D721Med (cell line): ENCODE data around the gene SLC25A26.

ENCODE experiments used
- DNase-seq: peaks from one replicate; pipeline ENCODE4 v3.0.0; 2011; ENCODE audit warnings: low spot score; ENCODE audit not compliant: insufficient read length
- FAIRE-seq: peaks from 2 replicates; lab custom pipeline; 2011; peaks lifted over from hg19 to GRCh38; lab: Jason Lieb, UNC
- CTCF ChIP-seq: IDR thresholded peaks from 2 replicates; pipeline ENCODE4 v1.5.1; 2012; ENCODE audit warnings: mild to moderate bottlenecking, control low read depth; ENCODE audit not compliant: insufficient read depth; ENCODE audit errors: missing control alignments

Gene SLC25A26

DNA sequence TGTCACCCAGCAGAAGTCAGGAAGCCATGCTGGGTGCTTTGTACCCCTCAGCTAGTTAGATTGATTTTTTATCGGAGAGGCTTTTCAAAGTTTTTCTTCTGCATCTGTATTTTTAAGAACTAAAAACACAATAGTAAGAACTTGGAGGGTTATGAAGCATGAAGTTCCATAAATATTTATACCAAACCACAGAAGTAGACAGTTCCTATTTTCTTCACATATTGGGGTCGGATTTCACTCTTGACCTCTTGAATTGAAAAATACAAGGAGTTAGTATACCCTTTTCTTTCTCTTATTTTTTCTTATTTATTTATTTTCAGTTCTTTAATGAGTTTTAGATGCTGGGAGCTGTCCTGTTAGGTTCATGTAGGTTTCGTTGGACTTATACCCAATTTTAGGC is 35.1 kb downstream of the SLC25A26 start:
- TF ChIP-seq CTCF, result no peak
- FAIRE-seq (no peak), DNase-seq (no peak)

GRCh38 chr3:66256806-66257205 is 36.0 kb downstream of the SLC25A26 start:
- DNase-seq (no peak), FAIRE-seq (no peak)

GRCh38 chr3:66259566-66260255 is 38.9 kb downstream of the SLC25A26 start:
- FAIRE-seq (no peak), DNase-seq (no peak)
- TF ChIP-seq CTCF, result no peak

More at GRCh38 chr3:66256806-66257205, 36.0 kb downstream of the SLC25A26 start:
- TF ChIP-seq CTCF, result no peak

GRCh38 chr3:66260431-66260830 is 39.6 kb downstream of the SLC25A26 start:
- no peak for FAIRE-seq
- no peak for DNase-seq
- TF ChIP-seq CTCF, result no peak

DNA sequence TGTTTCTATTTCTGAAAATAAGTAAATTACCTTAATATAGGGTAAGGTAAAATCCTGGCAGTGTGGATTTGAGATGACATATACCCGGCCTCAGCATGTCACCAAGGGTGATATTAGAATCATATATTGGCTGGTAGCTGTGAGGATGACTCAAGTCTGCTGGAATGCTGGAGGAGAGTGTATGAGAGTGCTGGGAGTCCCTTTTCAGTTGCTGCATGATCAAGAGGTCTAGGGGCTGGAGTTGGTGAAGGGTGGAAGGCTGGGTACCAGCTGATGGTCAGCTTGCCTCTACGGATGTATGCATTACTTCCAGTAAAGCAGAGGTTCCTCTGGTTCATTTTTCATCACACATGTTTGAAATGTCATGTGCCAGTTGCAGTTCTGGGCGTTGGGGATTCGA is 40.6 kb downstream of the SLC25A26 start:
- DNase-seq (no peak), FAIRE-seq (no peak)
- TF ChIP-seq CTCF, result no peak

- TF ChIP-seq CTCF, result no peak
- DNase-seq, result no peak
- no peak for FAIRE-seq
These were observed 44.8 kb downstream of the SLC25A26 start for GRCh38 chr3:66265649-66266048.

DNA sequence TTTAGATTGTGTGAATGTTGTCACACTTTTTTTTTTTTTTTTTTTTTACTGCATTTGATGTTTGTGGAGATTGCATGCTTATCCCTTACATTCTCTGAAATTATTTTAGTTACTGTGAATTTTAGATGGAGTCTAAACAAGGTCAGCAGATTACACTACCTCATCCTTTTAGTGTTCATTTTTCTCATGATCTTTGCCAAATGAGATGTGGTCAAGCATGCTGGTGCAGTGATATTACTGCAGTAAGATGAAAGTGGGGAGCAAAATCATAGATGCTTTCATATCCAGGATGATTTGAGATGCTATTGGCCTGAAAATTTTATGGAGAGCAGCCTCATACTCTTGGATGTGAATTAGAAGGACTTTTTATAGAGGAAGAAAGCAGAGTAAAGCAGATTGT is 45.8 kb downstream of the SLC25A26 start:
- no peak for DNase-seq
- no peak for TF ChIP-seq CTCF
- FAIRE-seq, result no peak
